NCI-H82 treated with DMSO at 0.1 percent for 48 hours (cell line): Measurements from ENCODE around the gene C7orf33.
"Not testable (repeated sequence)": the region's sequence is repeated elsewhere in the genome, so short reads cannot be mapped to it uniquely, and the experiment has no call there.

Source experiments
- DNase-seq: peaks from one replicate; lab custom pipeline; 2025; ENCODE audit not compliant: unreplicated experiment; lab: John Stamatoyannopoulos, UW

The C7orf33 gene

DNA sequence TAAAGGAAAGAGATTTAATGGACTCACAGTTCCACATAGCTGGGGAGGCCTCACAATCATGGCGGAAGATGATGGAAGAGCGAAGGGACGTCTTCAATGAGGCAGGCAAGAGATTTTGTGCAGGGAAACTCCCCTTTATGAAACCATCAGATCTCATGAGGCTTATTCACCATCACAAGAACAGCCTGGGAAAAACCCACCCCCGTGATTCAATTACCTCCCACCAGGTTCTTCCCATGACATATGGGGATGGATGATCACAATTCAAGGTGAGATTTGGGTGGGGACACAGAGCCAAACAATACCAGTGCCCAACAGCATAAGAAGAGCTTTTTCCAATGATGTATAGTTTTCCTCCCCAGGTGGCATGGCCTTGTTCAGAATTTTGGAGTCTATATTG, 11.2 kb upstream of the C7orf33 start:
- DNase-seq = no peak

DNA sequence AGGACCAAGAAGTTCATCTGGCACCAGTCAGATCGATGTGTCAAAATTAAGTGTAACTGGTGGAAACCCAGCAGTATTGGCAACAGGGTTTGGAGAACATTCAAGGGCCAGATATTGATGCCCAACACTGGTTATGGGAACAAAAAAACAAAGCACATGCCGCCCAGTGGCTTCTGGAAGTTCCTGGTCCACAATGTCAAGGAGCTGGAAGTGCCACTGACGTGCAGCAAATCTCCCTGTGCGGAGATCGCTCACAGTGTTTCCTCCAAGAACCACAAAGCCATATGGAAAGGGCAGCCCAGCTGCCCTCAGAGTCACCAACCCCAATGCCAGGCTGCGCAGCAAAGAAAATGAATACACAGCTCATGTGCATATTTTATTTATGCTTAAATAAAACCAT, 10.1 kb upstream of the C7orf33 start:
- no peak for DNase-seq

DNA sequence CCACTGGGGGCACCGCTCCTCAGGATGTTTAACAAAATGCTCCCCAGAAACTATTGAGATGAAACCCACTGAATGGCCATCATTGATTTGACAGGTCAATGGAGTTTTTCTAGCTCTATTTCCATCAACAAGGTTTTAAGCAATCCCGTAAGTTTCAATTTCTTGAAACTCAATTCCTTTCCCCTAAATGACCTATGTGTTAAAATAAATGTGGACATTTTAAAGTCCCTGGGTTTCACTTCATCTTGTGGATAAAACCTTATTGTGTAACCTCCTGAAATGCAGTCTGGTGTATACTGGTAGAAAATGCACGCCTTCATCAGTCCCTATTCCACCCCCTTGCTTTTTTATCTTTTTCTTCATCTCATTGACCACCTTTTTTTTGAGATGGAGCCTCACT, 8.9 kb upstream of the C7orf33 start:
- no peak for DNase-seq

DNA sequence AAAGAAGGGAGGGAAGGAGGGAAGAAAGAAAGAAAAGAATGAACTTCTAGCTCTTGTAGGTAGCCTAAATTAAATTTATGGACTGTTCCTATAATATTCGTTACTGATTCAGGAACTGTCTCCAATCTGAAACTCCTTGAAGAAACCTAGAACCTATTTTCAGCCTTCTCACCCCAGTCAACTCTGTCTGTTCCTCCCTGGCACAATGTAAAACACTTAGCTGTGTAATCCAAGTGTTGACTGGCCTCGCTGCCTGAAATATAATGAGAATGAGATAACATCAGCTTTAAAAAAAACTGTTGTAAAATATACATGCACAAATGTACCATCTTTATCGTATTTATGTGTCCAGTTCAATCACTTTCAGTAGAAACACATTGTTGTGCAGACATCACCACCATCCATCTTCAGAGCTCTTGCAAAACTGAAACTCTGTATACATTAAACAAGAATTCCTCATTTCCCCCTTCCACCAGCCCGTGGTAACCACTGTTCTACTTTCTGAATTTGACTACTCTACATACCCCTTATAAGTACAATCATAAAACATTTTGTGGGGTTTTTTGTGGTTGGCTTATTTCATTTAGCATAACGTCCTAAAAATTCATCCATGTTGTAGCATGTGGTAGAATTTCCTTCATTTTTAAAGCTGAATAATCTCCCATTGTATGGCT, 6.3 kb upstream of the C7orf33 start:
- DNase-seq = no peak

DNA sequence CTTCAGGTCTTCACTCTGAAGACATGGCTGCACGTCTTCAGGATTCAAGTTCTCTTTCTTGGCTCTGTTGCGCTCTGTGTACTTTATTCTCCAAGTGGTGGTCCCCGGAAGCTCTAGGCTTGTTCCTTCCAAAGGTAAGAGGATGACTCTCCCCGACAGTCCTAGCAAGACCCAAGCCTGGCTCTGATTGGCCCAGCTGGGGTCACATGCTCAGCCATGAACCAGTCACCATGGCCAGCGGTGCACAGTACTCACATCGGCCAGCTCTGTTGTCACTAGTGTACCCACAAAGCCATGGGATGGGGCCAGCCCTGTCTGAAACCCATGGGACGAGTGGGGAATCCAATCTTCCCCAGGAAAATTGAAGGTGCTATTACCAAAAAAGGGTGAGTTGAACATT, 5.2 kb upstream of the C7orf33 start:
- no peak for DNase-seq

DNA sequence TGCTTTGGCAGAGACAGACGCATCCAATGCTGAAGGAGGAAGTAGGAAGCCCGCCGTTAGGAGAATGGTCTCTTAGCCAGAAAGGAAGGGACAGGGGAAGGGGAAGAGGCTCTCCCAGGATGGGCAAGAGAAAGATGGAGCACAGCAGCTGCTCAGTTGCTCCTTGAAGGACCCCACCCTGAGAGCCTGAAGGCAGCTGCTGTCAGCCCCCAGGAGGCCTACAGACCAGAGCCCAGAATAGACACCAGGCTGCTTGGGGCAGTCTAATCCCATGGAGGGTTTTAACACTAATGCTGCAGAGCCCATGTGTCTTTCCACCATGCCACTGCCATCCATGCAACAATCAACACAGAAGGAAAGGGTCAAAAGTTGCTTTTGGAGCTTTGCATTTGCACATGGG, 3.5 kb upstream of the C7orf33 start:
- DNase-seq = peak; percentile 75

DNA sequence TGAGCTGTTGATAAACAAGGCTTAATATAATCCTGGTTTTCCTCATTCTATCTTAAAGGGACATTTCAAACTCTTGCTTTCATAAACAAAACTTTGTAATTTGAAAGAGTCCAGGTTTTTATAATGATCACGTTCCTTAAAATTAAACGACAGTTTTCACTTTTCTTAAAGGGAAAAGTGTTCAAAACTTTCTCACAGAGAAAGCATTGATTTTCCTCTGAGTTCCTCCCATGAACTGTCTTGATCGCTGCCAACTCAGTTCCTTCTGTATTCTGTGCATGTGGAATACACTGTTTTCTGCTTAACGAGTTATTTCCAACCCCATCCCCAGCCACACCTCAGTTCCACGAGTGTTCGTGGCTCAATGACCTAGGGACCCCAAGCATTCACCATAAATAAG, 2.4 kb upstream of the C7orf33 start:
- DNase-seq = no peak

DNA sequence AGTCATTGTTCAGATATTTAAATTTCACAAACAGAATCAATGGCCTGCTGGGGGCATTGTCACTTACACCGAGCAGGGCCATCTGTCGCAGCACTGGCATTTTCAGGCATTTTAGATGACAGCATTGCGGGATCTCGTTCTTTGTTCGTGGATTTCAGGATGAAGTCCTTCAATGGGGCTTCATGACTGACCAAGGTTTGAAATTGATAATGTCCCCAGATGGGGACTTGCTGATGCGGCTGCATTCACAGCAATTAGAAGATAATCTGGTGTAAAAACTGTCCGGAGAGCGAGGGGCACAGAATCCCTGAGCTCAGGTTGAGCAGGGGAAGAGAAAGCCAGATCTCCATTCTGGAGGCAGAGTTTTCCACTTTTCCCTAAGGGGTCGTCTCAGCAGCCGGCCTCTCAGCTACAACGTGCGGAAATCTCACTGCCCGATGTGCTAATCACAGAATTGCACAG, 1.9 kb upstream of the C7orf33 start:
- DNase-seq = peak; percentile 68

DNA sequence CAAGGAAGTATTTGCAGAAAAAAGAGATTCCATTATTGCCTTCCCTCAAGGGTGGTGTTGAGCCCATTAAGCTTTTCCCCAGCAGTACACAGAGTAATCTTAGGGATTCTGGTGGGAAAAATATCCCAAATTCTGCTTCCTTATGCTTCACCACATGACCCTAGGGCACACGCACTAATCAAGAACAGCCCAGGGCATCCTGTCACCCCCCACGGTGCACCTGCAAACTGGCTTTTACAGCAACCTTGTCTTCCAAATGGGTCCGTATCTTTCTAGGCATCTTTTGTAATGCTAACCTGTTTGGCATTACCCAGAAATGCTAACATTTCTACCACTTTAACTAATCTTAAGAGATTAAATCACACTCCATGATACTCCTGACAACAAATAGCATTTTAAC, 926 bp upstream of the C7orf33 start:
- DNase-seq = peak; percentile 89

DNA sequence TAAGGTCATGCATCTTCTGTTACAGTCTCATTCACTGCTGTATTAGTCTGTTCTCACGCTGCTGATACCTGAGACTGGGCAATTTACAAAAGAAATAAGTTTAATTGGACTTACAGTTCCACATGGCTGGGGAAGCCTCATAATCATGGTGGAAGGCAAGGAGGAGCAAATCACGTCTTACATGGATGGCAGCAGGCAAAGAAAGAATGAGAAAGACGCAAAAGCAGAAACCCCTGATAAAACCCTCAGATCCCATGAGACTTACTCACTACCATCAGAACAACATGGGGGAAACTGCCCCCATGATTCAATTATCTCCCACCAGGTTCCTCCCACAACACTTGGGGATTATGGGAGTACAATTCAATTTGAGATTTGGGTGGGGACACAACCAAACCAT, 5.8 kb downstream of the C7orf33 start:
- not testable (repeated sequence) for DNase-seq

DNA sequence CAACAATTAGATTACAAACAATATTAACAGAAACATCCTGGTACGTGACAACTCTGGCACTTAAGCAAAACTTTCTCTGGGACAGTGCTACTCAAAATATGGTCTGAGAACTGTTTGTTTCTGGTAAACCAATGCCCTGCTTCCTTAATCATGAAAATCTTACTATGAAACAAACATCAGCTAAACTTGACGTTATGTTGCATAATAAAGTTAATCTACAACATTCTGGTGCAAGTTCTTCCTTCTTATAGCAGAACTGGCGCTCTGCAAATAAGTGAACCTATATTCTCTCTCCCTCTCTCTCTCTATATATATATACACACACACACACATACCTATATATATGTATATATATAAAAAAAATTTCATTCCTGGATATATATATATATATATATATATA, 7.8 kb downstream of the C7orf33 start:
- no peak for DNase-seq

DNA sequence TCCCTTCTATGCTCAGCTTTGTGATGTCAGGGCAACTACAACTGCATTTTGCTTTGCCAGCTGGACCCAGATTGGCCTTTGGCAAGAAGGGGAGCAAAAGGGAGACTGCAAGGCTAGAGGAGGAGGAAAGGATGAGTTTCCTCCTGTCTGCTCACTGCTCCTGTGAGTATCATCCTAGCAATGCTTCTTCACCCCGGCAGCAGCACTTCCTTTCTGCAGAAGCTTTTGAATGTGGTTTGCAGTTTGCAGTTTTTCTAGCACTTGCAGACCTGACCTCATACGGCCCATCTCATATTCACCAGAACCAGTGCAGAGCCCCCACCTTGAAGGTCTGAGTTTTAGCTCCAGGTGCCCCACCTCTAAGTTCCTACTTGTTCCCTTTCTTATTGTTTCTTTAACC, 14.8 kb downstream of the C7orf33 start:
- no peak for DNase-seq

DNA sequence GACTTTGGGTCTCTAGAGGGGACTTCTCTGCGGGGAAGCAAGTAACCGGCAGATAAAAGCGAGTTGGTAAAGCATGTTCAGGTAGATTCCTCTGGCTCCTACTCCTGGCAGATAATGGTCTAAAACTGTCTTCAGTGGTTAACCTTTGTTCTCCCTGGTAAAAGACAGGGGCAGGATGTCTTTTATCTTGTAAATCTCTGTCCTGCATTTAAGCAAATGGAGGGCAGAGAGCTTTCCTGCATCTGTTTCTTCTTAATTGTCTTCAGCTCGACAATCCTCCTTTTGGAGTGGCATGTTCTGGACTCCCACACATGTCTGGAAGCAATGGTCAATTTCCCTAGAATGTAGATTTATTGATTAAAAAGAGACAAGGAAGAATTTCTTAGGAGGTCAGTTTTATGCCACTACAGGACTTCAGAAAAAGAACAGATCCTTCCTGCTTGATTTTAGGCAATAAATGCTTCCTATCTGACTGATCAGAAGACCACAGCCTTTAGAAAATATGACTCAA, 16.6 kb downstream of the C7orf33 start:
- DNase-seq = no peak

DNA sequence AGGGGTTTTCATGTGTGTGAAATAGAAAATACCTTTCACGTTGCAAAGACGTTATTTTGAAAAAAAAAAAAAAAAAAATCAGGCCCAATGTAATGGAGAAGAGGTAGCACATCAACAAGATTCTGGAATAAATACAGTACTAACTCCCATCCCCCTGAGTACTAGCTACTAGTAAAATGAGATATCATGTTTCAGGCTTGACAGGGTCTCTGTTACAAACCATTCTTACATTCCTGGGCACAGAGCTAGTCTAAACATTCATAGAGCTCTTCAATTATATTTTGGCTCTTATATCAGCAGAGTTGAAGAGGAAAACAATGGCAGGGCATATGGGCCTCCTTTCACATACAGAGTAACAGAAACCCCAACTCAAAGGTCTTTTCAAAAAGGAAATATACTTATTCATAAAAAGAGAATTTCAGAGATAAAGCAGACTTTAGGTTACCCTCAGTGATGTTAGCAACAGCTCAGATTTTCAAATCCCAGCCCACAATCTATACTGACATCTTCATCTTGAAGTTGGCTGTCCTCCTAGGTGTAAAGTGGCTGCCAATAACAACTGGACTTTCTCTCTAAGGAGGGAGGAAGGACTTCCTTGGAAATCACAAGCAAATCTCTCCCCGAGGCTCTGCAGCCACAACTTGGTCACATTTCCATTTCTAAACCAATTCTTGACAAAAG, 18.6 kb downstream of the C7orf33 start:
- DNase-seq = no peak

DNA sequence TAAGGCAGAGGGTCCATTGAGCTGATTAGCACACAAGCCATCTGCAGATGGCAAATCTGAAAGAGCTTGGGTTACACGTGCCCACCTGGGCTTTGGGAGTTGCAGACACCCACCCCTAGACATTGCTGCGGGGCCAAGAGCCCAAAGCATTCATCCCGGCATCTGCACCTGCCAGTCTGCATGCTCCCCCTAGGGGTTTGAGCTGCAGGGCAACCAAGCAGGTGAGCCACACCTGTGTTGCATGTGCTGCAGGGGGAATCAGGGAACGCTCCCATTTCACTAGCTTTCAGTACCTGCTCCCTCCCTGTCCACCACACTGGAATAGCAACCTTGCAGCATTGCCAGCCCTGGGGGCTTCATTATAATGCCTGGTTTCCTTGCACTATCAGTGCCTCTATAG, 21.1 kb downstream of the C7orf33 start:
- no peak for DNase-seq

DNA sequence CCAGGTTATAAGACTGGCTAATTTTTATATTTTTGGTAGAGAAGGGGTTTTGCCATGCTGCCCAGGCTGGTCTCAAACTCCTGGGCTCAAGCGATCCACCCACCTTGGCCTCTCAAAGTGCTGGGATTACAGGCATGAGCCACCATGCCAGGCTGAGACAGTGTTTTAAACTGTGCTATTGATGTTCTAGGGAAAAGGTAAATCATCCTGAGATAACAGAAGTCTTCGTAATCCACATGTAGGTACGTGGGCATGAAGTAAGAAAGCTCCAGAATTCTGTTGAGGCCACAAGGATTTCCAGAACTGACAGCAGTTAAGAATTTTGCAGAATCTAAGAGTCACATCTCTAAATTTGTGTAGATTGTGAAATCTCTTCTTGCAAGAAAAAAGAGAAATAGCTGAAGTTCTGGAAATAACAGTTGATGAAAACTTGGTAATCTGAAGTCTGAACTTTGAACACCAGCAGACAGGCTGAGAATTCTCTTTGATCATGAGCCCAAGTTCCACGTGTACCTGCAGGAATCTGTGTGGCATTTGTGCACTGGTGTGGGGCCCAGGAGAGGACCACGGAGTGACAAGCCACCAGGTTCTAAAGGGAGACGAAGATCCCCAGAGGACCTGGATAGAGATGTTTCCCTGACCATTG, 24.6 kb downstream of the C7orf33 start:
- DNase-seq = no peak

DNA sequence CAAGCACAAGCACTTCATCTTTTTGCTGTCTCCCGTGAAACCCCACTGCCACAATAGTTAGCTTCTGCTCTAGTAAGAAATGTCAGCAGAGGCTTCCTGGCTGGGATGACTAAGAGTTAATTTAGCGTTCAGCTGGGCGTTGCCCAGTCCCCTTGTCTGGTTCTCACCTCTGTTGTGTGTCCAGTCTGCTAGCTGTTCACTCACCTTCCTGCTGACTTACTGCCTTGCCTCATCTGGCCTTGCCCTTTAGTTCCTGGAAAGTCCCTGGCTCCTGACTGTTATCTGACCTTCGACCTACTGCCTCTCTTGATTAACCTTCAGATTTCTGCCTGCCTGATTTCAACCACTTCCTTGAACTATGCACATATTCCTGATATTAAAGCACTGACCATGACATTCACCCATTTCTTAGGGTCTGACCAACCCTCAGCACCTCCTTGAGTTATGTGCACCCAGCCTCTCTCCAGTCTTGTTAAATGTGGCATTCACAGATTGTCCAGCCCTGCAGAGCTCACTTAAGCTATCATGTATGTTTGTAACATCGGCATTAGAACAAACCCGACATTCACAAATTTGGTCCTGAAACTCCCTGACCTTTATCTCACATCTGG, 30.3 kb downstream of the C7orf33 start:
- DNase-seq = no peak

DNA sequence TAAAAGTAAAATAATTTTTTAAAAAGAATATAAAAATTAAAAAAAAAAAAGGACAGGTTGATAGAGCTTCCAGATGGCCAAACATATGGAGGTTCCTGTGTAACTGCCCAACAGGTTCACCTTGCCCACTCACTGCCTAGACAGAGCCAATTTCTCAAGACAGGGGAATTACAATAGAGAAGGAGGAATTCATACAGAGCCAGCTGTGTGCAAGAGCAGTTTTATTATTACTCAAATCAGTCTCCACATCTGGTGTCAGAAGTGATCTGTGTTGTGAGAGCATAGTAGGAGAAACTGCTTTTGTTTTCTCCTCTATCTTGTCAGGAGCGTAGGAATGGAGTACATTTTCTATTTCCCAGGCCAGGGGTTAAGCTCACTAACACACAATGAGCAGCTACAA, 31.0 kb downstream of the C7orf33 start:
- no peak for DNase-seq

DNA sequence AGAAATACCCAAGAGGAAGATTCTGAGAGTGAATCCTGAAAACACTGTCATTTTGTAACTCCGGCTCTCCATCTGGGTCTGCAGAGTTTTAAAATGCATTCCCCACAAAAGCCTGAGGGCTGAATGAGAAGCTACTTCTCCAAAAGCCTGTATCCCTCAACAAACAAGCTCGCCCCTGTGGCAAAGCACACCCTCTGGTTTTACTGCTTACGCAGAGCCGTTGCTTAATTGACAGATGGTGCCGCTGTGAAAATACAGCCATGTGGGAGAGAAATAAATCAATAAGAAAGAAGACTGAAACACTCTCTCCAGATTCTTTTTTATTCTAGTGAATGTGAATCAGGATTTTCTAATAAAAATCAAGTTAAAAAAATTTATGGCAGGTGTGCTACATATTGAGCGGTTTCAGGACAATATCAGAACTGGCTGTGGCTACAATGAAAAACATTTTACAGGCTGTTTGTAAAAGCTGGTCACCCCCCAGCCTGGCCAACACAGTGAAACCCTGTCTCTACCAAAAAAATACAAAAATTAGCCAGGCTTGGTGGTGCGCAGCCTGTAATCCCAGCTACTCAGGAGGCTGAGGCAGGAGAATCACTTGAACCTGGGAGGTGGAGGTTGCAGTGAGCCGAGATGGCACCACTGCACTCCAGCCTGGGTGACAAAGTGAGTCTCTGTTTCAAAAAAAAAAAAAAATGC, 32.5 kb downstream of the C7orf33 start:
- peak; percentile 85 for DNase-seq

DNA sequence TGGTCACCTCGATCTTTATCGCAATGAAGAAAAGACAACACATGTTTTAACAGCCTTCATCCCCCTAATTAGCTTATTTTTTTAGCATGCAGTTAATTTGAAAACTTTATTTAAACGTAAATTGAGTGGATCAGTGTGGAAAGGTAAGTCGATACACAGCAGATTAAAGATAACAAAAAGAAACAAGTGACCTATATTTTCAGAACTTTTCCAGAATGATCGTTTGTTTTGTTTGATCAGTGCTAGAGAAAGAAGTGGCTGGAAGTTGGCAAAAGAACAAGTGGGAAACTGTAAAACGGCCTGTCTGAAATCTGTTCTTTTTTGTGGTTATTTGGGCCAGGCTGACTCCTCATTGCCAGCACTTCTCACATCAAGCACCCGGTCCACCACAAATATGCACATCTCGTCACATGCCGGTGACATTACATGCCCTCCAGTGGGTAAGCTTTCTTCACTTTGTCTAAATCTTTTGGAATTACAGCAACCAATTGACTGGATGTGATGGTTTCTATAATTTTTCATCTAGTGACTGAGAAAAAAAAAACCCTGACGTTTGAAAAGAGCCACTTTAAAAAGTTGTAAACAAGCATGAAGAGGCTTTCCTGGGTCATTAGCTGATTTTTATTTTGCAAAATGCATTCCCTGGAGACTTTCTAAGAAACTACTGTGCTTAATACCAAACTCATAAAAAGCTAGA, 33.2 kb downstream of the C7orf33 start:
- peak; percentile 41 for DNase-seq

DNA sequence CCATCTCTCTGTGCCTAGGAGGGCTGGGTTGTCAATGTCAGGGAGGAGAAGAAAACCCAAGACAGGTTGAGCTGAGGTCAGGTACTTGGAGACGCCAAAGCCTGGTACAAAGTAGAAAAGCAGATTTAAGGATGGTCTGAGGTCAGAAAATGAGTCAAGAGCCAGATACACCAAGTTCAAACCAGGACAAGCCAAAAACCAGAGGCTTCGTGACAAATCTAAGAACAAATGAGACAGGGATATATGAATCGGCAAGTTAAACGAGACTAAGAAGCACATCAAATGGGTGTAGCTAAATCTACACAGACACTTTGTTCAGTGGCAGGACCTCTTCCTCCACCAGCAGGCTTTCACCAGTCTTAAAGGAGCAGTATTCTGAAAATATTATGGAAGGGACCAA, 34.2 kb downstream of the C7orf33 start:
- DNase-seq = peak; percentile 89
